NCI-H128 (cell line): ENCODE measurements around the gene RABAC1.

Source experiments
- DNase-seq: peaks from one replicate; lab custom pipeline; 2025; ENCODE audit not compliant: unreplicated experiment; lab: John Stamatoyannopoulos, UW

The RABAC1 gene

DNA sequence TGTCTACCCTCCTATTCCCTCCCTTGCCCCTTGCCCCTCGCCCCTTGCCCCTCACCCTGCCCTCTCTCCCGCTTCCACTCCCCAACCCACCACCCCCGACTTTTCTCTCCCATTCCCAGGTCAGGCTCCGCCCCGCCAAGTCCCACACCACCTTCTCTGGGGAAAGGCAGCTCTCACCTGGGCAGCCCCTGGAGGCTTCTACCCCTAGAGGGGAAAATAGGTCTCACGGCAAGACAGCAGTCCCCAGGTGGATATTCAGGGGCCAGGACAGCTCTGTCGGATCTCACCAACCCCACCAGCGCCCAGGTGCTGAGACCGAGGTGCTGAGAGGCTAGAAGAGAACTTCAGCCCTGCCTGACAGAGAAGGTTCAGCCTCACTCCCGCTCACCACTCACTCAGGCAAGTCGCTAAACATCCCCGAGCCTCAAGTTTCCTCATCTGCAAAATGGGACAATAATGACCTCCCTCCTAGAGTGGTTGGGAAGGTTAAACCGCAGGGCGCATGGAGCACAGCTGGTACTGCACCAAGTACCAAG is 29.5 kb downstream of the RABAC1 start:
- DNase-seq = no peak

DNA sequence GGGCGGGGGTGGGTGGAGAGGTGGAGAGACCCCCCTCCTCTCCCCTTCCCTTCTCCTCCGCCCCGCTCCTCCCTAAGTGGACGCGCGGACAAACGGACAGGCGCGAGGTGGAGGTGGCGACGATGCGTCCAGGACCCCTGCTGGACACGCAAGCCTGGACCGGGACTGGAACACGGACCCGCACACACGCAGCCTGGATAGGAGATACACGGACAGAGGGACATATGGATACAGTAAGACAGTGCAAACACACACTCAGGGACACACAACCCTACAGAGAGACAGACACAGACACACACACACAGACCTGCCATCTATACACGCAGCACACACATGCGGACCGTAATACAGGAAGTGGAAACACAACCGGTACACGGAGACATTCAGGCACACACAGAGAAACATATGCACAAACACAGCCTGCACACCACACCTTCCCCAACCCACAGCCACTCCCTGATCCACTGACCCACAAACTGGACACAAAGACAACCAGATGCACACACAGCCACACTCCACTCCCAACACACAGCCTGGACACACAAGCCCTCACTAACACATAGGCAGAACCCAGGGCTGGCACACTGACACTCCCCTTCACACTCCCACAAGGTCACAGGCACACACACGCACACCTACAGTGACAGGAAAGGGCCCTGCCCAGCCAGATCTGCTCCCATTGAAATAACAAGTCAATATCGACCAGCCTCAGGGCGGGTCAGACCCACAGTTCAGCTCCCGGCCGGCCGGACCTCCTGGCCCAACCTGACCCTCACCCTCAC is 30.2 kb downstream of the RABAC1 start:
- no peak for DNase-seq

DNA sequence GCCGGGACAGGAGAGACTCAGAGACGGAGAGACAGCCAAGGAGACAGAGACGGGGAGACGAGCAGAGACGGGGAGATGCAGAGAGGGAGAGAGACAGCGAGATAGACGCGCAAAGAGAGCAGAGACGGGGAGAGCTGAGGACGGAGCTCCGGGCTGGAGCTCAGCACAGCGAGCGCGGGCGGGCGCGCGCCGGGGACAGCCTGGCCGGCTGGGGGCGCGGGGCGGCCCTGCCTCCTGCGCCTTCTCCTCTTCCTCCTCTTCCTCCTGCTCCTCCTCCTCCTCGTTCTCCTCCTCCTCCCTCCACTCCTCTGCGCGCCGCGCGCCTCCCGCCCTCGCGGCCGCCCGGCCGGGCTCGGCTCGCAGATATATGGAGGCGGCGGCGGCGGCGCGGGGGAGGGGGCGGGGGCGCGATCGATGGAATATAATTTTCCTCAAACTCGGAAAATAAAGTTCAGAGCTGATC is 30.9 kb downstream of the RABAC1 start, which contains the start of gene ERFL:
ERFL (minus strand) TSS at position 229 of the 463 bp plus-strand sequence. CDS start 15,530 bp downstream, outside the sequence.
- DNase-seq = no peak

DNA sequence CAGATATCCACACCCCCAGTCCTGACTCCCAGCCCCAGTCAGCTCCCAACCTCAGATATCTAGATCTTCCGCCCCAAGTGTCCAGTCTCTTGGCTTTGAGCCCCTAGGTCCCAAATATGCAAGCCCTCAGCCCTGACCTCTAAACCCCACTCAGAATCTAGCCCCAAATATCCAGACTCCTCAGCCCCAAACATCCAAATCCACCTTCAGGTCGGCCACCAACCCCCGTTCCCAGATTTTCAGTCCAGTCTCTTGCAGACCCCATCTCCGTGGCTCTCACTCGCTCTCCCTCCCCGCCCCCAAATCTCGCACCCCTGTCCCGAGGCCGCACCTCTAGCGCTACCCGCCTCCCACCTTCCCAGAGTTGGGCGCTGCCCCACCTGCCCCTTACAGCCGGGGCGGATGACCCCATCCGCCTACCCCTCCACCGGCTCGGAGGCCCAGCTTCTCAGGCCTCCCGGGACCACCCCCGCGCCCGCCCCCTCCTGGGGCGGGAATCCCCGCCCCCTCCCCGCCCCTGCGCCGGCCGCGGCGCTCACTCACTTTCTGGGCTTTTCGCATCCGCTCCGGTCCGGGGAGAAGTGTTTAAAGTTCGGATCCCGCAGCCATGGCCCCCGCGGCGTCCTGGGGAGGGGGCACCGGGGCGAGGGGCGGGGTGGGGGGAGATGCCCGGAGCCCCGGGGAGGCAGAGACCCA is 31.5 kb downstream of the RABAC1 start:
- no peak for DNase-seq

DNA sequence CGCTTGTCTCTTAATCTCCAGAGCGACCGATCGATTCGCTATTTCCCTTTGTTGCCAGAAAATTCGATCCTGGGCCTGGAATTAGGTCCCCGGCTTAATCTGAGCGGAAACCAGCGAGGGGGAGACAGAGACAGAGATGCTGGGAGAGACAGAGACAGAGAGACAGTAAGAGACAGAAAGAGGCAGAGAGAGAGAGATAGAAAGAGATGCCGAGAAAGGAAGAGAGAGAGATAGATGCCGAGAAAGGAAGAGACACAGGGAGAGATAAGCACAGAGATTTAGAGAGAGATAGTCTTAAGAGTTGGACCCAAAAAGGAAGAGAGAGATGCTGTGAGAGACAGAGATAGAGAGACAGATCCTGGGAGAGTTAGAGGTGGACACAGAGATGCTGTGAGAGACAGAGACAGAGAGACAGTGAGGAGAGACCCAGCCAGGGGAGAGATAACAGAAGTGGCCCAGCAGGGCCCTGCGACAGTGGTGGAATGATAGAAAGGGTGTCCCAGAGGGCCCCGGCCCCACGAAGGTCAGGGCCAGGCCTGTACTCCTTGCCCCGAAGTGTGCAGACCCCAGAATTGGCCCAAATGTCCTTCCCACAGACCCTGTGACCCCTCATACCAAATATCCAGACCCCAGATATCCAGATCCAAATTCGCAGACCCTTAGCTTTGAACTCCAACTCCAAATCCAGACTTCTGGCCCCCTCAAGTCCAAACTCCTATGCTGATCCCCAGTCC is 32.2 kb downstream of the RABAC1 start:
- no peak for DNase-seq

DNA sequence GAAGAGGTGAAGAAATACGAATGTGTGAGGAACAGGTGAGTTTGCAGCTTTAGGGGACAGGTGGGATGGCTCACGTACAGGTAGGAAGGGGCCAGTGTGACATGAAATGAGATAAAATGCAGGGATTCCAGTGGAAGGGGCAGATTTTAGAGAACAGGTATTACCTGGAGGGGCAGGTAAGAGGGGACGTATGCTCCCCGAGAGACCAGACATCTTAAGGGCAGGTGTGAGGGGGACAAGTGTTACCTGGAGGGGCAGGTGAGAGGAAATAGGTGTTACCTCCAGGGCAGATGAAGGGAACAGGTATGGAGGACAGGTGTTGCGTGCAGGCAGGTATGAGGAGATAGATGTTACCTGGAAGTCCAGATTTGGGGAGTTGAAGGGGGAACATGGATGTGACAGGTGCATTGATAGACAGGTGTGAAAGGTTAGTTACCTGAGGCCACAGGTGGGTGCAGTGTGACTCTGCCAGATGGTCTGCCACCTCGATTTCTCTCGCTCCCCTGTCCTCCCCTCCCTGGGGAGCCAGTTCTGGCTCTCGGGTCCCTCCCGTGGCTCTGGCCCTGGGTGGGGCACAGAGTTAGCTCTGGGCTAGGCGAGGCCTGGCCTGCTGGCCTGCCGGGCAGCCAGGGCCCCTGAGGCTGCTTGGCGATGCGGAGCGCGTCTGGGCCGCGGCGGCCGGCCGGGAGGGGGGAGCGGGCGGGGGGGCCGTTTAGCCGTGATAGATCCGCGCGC is 32.9 kb downstream of the RABAC1 start:
- no peak for DNase-seq

DNA sequence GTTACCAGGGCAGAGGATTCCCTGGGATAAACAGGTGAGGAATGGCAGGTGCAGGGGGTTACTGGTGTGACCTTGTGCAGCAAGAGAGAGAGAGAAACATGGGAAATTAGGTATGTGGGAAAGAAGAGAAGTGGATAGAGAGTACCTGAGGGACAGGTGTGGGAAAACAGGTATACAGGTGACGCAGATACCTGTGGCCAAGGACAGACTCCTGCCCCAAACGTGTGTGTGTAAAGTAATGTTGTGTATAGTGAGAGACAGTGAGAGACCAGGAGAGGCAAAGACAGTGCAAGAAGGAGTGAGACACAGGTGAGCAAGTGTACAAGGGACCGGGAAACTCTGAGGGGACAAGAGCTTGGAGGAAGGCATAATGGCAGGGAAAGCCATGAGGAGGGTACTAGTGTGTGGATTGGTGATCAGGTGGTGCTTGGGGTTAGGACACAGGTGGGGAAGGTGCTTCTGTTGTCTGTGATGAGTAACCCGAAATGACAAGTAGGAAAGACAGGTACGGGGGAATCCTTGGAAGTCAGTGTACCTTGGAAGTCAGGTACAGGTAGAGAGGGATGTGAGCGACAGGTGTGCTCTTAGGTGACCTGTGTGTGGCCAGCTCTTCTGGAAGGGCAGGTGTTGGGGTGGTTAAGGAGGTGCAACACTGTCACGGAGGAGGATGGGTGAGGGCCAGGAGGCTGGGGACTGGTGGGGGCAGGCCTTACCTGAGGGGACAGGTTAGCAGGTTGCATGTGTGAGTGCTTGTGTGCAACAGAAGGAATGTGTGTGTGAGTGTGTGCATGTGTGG is 33.7 kb downstream of the RABAC1 start:
- DNase-seq = no peak

DNA sequence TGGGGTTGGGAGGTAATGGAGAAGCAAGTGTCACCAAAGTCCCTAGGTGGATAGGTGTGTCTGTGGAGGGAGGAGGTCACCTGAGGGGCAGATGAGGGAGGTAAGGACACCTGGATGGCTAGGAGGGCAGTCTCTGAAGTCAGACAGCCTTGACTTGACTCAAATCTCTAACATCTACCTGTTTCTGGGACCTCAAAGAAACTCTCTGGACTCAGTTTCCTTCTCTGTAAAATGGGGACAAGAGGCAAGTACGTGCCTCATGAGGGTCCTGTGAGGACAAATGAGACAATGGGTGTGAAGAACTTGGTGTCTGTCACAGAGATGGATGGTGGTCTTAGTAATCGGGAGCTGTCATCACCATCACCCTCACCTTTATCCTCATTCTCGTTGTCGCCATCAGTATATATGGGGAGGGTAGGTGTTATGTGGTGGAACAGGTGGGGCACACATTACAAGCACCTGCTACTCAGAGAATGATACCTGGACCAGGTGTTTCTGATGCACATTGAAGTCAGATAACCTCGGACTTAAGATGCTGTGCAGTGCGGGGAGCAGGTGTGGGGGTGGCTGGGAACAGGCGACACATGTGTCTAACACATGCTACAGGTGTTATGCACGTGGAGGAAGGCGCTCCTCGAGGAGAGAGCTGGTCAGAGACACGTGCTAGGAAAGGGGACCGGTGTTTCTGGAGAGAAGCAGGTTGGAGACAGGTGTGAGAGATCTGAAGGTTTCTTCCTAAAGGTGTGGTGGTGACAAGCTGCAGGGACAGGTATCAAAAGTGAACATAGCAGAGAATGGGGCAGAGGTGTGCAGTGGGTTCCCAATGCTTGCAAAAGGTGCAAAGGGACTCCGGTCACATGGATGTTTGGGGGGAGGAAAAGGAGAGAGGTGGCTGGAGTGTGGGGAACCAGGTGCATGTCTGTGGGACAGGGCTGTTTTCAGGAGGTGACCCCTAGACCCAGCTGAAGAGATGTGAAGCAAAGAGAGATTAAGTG is 34.7 kb downstream of the RABAC1 start:
- no peak for DNase-seq

DNA sequence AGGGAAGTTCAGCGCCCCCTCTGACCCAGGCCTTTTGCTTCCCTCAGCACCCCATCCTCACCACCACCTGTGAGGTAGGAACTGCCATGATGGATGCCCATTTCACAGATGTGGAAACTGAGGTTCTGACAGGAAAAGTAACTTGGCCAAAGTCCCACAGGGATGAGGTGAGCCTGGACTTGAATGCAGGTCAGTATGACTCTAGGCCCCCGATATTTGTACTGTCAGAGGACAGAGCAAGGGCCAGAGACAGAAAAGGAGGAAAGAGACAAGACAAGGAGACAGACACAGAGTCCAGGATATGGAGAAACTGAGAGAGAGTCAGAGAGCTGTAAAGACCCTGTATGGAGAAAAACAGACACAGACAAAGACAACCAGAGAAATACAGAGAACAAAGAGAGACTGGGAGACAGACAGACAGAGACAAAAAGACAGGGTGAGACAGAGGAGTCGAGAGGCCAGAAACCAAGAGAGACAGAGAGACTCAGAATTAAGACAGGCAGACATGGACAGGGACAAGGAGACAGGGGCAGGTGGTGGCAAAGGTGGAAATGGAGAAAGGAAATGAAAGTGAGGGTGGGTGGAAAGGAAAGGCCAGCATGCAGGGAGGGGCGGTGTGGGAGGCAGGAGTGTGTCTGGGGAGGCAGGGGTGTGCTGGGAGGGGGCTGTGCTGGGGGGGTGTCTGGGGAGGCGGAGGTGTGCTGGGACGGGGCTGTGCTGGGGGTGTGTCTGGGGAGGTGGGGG is 35.9 kb downstream of the RABAC1 start:
- DNase-seq = no peak

DNA sequence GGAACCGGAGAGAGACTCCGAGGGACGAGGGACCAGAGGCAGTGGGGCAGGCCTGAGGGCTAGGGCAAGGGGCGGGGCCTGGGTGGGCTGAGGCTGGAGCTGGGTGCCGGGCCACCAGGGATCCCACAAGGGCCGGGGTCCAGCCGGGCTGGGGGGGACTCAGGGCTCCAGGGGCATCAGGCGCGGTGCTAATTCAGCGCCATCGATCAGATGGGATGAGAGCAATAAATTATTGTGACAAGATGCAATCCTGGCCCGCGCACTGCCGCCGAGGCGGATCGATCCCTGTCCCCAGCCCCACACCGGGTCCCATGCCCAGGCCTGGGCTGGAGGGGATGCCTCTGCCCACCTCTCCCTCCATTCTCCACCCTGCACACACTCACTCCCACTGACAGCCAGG is 36.5 kb downstream of the RABAC1 start:
- no peak for DNase-seq

DNA sequence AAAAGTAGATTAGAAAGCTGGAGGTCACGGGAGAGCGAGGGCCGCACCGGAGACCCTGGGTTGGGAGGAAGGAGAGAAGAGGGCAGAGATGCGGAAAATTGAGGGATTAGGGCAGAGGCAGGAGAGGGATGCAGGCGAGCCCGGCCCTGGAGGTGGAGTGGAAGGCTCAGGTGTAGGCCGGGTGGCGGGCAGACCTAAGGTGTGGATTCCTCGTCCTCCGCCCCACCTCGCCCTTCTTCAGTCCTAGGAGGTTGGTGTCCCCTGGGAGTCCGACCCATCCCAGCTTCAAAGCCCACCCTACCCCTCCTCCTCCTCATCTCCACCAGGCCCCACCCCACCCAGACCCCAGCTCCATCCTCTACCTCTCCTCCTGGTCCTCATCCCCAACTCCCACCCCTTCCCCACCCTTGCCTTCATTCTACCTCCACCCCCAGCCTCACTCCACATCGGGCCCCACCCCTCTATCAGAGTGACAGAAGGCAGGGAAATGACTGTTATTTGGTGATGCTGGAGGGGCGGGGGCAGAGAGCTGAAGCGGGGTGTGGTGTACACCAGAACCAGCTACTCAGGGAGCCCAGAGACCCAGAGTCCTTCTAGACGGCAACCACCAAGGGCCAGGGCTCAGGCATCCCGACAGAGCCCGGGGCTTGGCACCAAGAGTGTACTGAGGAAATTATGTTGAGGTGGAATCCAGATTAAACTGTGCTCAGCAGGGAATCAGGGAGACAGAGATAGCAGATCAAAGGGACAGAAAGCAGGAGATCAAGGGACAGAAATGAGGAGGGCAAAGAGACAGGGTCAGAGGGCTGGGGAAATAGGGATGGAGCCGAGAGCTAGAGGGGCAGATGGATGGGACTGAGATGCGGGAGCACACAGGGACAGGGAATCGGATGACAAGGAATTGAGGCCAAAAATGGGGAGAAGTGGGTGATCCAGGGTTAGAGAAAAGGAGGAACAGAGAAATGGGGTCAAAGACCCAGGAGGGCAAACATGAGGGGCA is 37.2 kb downstream of the RABAC1 start:
- DNase-seq = no peak

DNA sequence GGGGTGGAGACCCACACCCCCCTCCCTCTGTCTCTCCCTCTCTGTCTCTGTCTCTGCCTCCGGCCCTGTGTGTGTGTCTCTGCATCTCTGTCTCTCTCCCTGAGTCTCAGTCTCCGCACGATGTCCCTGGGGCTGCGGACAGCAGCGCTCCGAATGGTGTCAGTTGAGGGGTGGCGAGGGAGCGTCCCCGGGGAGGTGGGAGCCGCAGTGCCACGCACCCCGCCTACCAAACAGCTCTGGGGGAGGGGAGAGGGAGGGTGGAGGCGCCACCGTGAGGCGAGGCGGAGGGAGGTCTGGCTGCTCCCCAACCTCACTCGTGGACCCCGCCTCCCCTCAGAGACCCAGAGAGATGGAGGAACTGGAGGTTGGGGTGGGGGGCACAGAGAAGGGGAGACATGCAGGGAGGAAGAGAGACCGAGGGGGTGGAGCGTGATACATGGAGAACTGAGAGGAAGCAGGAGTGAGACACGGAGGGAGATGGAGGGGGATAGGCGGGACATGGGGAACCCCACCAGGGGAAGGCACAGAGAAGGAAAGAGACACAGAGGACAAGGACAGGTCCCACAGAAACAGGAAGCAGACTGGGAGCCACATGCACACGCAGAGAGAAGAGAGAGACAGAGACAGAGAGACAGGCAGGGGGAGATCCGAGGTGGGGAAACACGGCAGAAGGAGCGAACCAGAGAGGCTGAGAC is 38.1 kb downstream of the RABAC1 start:
- no peak for DNase-seq

DNA sequence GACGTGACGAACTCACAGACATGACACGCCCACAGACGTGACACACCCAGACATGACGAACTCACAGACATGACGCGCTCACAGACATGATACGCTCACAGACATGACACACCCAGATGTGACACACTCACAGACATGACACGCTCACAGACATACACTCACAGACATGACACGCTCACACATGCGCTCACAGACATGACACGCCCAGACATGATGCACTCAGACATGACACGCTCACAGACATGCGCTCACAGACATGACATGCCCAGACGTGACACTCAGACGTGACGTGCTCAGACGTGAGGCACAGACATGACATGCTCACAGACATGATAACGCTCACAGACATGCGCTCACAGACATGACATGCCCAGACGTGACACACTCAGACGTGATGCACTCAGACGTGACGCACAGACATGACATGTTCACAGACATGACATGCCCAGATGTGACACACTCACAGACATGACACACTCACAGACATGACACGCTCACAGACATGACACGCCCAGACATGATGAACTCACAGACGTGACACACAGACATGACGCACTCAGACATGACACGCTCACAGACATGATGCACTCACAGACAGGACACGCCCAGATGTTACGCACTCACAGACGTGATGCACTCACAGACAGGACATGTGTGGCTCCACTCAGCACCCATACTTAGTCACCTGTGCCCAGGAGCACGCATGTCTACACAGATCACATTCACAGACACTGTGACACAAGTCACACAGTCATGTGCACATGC is 39.0 kb downstream of the RABAC1 start:
- no peak for DNase-seq

DNA sequence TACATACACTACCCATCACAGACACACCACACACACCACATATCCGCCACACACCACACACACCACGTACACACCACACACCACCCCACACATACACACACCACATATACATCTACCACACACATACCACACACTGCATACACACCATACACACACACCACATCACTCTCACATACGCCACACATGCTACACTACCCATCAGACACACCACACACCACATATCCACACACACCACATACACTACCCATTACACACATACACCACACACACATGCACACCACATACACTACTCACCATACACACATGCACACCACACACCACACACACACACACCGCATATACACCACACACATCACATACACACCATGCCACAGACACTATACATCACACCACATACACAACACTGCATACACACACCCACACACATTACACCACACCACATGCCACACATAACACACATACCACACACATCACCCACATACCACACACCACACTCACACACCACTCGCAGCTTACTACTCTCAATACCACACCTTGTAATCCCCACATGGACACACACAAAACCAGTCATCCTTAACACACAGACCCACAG is 40.4 kb downstream of the RABAC1 start:
- no peak for DNase-seq

DNA sequence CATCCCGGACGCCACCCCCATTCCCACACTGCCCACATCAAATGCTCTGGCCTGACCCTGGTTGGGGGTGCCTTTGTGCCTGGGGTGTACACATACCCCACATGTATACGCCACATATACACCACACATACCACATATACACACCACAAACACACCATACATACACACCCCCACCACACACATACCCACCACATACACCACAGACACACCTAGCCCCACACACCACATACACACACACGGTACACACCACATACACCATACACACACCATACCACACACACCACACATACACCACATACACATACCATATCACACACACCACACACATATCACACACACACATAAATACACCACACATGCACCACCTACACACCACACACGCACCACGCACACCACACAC is 41.0 kb downstream of the RABAC1 start:
- DNase-seq = no peak
